HepG2 (cell line): ENCODE data around the gene TFAP2C. TPM values are rescaled to one million over a fixed set of nuclear protein-coding genes. Genes with fewer than 3 reads are reported as not detected.

ENCODE experiments used
- ATAC-seq: fragments of 200-7000 bp; cut with Tn5 transposase; 3 replicates; pipeline ENCODE4 v1.9.1; 2020; ENCODE audit warnings: mild to moderate bottlenecking, moderate library complexity
- BruUV-seq: library from RNA; stranded (reverse); fragments of 400-500 nt; replicated peaks from 2 replicates; lab custom pipeline; 2021; lab: Mats Ljungman, UMichigan
- CTCF ChIA-PET: fragments of 300-600 bp; formaldehyde crosslinking; extraction: SDS; loops from one replicate; lab custom pipeline; 2021; ENCODE audit warnings: low total read pairs, inconsistent platforms, low intra/inter-chr PET ratio; lab: Yijun Ruan, JAX
- POLR2A ChIA-PET: fragments of 350-600 bp; sonication (Branson Sonifier 250); formaldehyde crosslinking; loops from one replicate; lab custom pipeline; 2020; ENCODE audit warnings: antibody characterized with exemption, inconsistent platforms; lab: Yijun Ruan, JAX
- DNase-seq: peaks from one replicate; pipeline ENCODE4 v3.0.0-alpha.2; 2015; ENCODE audit warnings: low spot score
- FAIRE-seq: peaks from 3 replicates; lab custom pipeline; 2011; peaks lifted over from hg19 to GRCh38; lab: Jason Lieb, UNC
- H2AFZ ChIP-seq: one replicate; pipeline ENCODE4 v1.6.1; 2011; ENCODE audit warnings: low read length, inconsistent platforms
- H3K27ac ChIP-seq: fragments of 300-600 bp; 3 replicates; pipeline ENCODE4 v1.8.0; 2011; ENCODE audit warnings: mixed run types, mild to moderate bottlenecking, mixed read lengths, low read length, inconsistent platforms; ENCODE audit not compliant: insufficient read depth; ENCODE audit errors: extremely low read length
- H3K27me3 ChIP-seq, 2 experiments: fragments of 200-600 bp in 1 of 2; 2 replicates in 1 of 2; 3 replicates in 1 of 2; pipeline versions ENCODE4 v1.6.0 to v1.8.0; 2011; ENCODE audit warnings: low read length in 2 of 2, mild to moderate bottlenecking in 2 of 2, moderate library complexity in 2 of 2, inconsistent platforms in 1 of 2; ENCODE audit not compliant: insufficient read depth in 2 of 2, control insufficient read depth in 1 of 2
- H3K36me3 ChIP-seq, 2 experiments: fragments of 200-600 bp in 1 of 2; replicated peaks in 1 of 2; 2 replicates in 1 of 2; 3 replicates in 1 of 2; pipeline versions ENCODE4 v1.5.1 to v1.8.0; 2011; ENCODE audit warnings: low read length in 2 of 2, inconsistent platforms in 1 of 2; ENCODE audit not compliant: insufficient read depth in 2 of 2, control insufficient read depth in 1 of 2
- H3K4me1 ChIP-seq: 2 replicates; pipeline ENCODE4 v1.5.1; 2012; ENCODE audit warnings: low read length, inconsistent platforms; ENCODE audit not compliant: insufficient read depth
- H3K4me2 ChIP-seq: 2 replicates; pipeline ENCODE4 v1.6.0; 2011; ENCODE audit warnings: low read depth, low read length, inconsistent platforms
- H3K4me3 ChIP-seq, 3 experiments: fragments of 200-600 bp in 1 of 3; sonication (generic), shearing (Covaris generic) in 1 of 3; replicated peaks in 1 of 3; 2 replicates each; pipeline ENCODE4 v1.5.1; 2011 to 2016; ENCODE audit warnings: low read length in 3 of 3, inconsistent platforms in 2 of 3, low read depth in 2 of 3, mild to moderate bottlenecking in 2 of 3, control low read depth in 1 of 3, mixed read lengths in 1 of 3; ENCODE audit not compliant: insufficient read depth in 1 of 3
- H3K79me2 ChIP-seq: one replicate; pipeline ENCODE4 v1.6.1; 2011; ENCODE audit warnings: low read length, inconsistent platforms; ENCODE audit not compliant: insufficient read depth
- H3K9ac ChIP-seq: 2 replicates; pipeline ENCODE4 v1.6.0; 2011; ENCODE audit warnings: mild to moderate bottlenecking, low read depth, low read length, inconsistent platforms; ENCODE audit not compliant: insufficient read depth
- H3K9me3 ChIP-seq: 2 replicates; pipeline ENCODE4 v1.5.1; 2012; ENCODE audit warnings: mild to moderate bottlenecking, low read length
- H4K20me1 ChIP-seq: 2 replicates; pipeline ENCODE4 v1.6.0; 2011; ENCODE audit warnings: inconsistent platforms, mild to moderate bottlenecking, low read length, moderate library complexity; ENCODE audit not compliant: insufficient read depth
- NFKB2 ChIP-seq: sonication (generic); formaldehyde crosslinking; IDR thresholded peaks from 2 replicates; pipeline ENCODE4 v1.4.0; 2020; ENCODE audit warnings: missing genetic modification reagents, borderline replicate concordance
- ZHX2 ChIP-seq, 2 experiments: sonication (generic) in 1 of 2; formaldehyde crosslinking in 1 of 2; IDR thresholded peaks; 2 replicates each; pipeline versions ENCODE4 v1.6.1 to v1.9.0; 2014 to 2022; ENCODE audit warnings: antibody characterized with exemption in 1 of 2, borderline replicate concordance in 1 of 2, inconsistent platforms in 1 of 2, low read depth in 1 of 2, missing genetic modification reagents in 1 of 2
- ZNF160 ChIP-seq: sonication (generic); formaldehyde crosslinking; IDR thresholded peaks from 2 replicates; pipeline ENCODE4 v1.8.0; 2022; ENCODE audit warnings: mild to moderate bottlenecking, inconsistent platforms, missing genetic modification reagents
- WGBS: methylation state at CpG from one replicate; pipeline ENCODE4 v1.1.6; 2017; ENCODE audit warnings: low lambda C conversion rate; 5-methylcytosine and 5-hydroxymethylcytosine counted together
- in situ Hi-C: cut with HindIII; loops from 2 replicates; pipeline ENCODE4 v1.10.0; 2017; ENCODE audit warnings: low pct_unique_long_range_greater_than_20kb; ENCODE audit not compliant: extremely low pct_ligation_motif_present
- intact Hi-C: fragments of 100-400 bp; cut with micrococcal nuclease; formaldehyde crosslinking; loops from one replicate; pipeline ENCODE4 v1.10.0; 2022; ENCODE audit not compliant: unreplicated experiment
- polyA plus RNA-seq, 8 experiments: library from polyadenylated mRNA; depleted of rRNA in 3 of 8; stranded (reverse) in 7 of 8; unstranded in 1 of 8; fragments of >200 nt; fragmentation: Illumina TruSeq in 4 of 8; extraction: Trizol in 4 of 8; gene quantifications; 2 replicates each; pipeline versions ENCODE4 v1.2.1 to v1.2.3, GENCODE V29; 2011 to 2016; ENCODE audit warnings: low read depth in 4 of 8, missing spikeins in 1 of 8, mixed read lengths in 1 of 8; ENCODE audit not compliant: insufficient read depth in 1 of 8
- total RNA-seq, 5 experiments: library from RNA; depleted of rRNA; stranded (reverse); fragments of >200 nt; fragmentation: Illumina TruSeq; extraction: Trizol; gene quantifications; 2 replicates each; pipeline ENCODE4 v1.2.3, GENCODE V29; 2016; ENCODE audit warnings: low read depth in 1 of 5

Gene TFAP2C
- total and polyA plus RNA-seq, 2 of the 13 experiments (the other 11 are each of a cell fraction or from before 2014, with no cell fraction given): not detected

- no peak overlapping the region for H3K4me2 ChIP-seq
- H3K9ac ChIP-seq: no peak overlapping the region
- H2AFZ ChIP-seq: no peak overlapping the region
- DNase-seq: no peak
- 37% methylated on average over 6 of the region's 6 CpGs for WGBS
- no peaks in the 10 kb centered on the region for H3K36me3 ChIP-seq
- TF ChIP-seq ZNF160 (CRISPR knock-in tag): no peak
- TF ChIP-seq NFKB2 (CRISPR knock-in tag): no peak
- TF ChIP-seq ZHX2 (IDR thresholded peaks at IDR 0.05; ENCODE audit: low read depth): no peak
- no peak for TF ChIP-seq ZHX2 (CRISPR knock-in tag; IDR thresholded peaks at IDR 0.05; ENCODE audit: borderline replicate concordance)
- TF ChIP-seq, all 625 proteins: peak for 0
- 0 out of 5 replicates have a peak, but pooled peaks cover 0 to 8% of the 10 kb centered on the region in 2 experiments for H3K27me3 ChIP-seq
- no peaks in the 10 kb centered on the region for H3K9me3 ChIP-seq
- H3K27ac ChIP-seq: no peak overlapping the region
- no peak overlapping the region for H3K4me3 ChIP-seq
- in situ Hi-C loops: no loop called here
- ChIA-PET POLR2A (no interaction called here), CTCF (no interaction called here)
- FAIRE-seq: no peak
- BruUV-seq: no TSS peak
- no peaks in the 10 kb centered on the region for H3K4me1 ChIP-seq
- no peaks in the 10 kb centered on the region for H3K79me2 ChIP-seq
- H4K20me1 ChIP-seq: no peaks in the 10 kb centered on the region
- intact Hi-C loops: no loop called here
- ATAC-seq: no peak
Observed at GRCh38 chr20:56590888-56591287, 38.2 kb upstream of the TFAP2C start.
